CD4-positive, alpha-beta T cell treated with Interleukin-2 at 100 ng/mL for 4 hours (primary cell): ENCODE results near the gene GPR162.

Source experiments
- DNase-seq: peaks from one replicate; pipeline ENCODE4 v3.0.0-alpha.2; 2020; ENCODE audit warnings: low spot score

The GPR162 gene

GRCh38 chr12:6823182-6824084 lies 1.8 kb downstream of the GPR162 start:
- DNase-seq = no peak

- DNase-seq = no peak
Observed at GRCh38 chr12:6824085-6824775, 2.6 kb downstream of the GPR162 start.

GRCh38 chr12:6824901-6825381 lies 3.3 kb downstream of the GPR162 start:
- DNase-seq = no peak

- DNase-seq = peak; percentile 80
Observed at GRCh38 chr12:6825398-6826124, 3.9 kb downstream of the GPR162 start.

- DNase-seq = no peak
Observed at GRCh38 chr12:6826125-6826733, 4.6 kb downstream of the GPR162 start.

GRCh38 chr12:6826734-6827436 lies 5.3 kb downstream of the GPR162 start:
- DNase-seq = no peak

- peak; percentile 17 for DNase-seq
Observed at GRCh38 chr12:6827437-6827911, 5.9 kb downstream of the GPR162 start.

- no peak for DNase-seq
Observed at GRCh38 chr12:6827982-6828780, 6.6 kb downstream of the GPR162 start, which contains the start of gene P3H3. Gene P3H3, plus strand, starts transcription at chr12:6828407. Its CDS starts 34 bp downstream, at chr12:6828441.

GRCh38 chr12:6828781-6829535 lies 7.3 kb downstream of the GPR162 start:
- peak; percentile 10 for DNase-seq

GRCh38 chr12:6829536-6830220 lies 8.1 kb downstream of the GPR162 start:
- DNase-seq = no peak

GRCh38 chr12:6830286-6830890 lies 8.8 kb downstream of the GPR162 start:
- no peak for DNase-seq

- DNase-seq = no peak
Observed at GRCh38 chr12:6830999-6831398, 9.4 kb downstream of the GPR162 start.

- DNase-seq = no peak
Observed at GRCh38 chr12:6831450-6831995, 9.9 kb downstream of the GPR162 start.

- DNase-seq = no peak
Observed at GRCh38 chr12:6832125-6832524, 10.5 kb downstream of the GPR162 start.

GRCh38 chr12:6833189-6833890 lies 11.7 kb downstream of the GPR162 start:
- no peak for DNase-seq

- no peak for DNase-seq
Observed at GRCh38 chr12:6834254-6834653, 12.6 kb downstream of the GPR162 start.

GRCh38 chr12:6834873-6835272 lies 13.3 kb downstream of the GPR162 start:
- DNase-seq = no peak

GRCh38 chr12:6836851-6837250 lies 15.2 kb downstream of the GPR162 start:
- DNase-seq = no peak
